HepG2 (cell line): Measurements from ENCODE around the gene TRAP1. TPM values are rescaled to one million over a fixed set of nuclear protein-coding genes. Genes with fewer than 3 reads are reported as not detected.
A peak's percentile ranks its signal among the peaks of the same experiment; 100 is the strongest.

Experiments
- AHR ChIP-seq: IDR thresholded peaks from 2 replicates; pipeline ENCODE4 v1.6.1; 2018; ENCODE audit warnings: missing genetic modification reagents, missing compliant biosample characterization
- ATF4 ChIP-seq, 2 experiments: fragments of 450-650 bp in 1 of 2; sonication (generic) in 1 of 2; formaldehyde crosslinking; IDR thresholded peaks; 2 replicates each; pipeline versions ENCODE4 v1.5.0 to v1.8.0; 2020 to 2022; ENCODE audit warnings: mild to moderate bottlenecking in 1 of 2, missing genetic modification reagents in 1 of 2
- BRD4 ChIP-seq: sonication (generic); formaldehyde crosslinking; IDR thresholded peaks from 2 replicates; pipeline ENCODE4 v1.4.0; 2020; ENCODE audit warnings: missing genetic modification reagents
- EHMT2 ChIP-seq: fragments of 200-600 bp; sonication (generic); IDR thresholded peaks from 2 replicates; pipeline ENCODE4 v1.7.0; 2017; ENCODE audit warnings: antibody characterized with exemption, low read depth, low read length, borderline replicate concordance
- FLYWCH1 ChIP-seq: sonication (generic); formaldehyde crosslinking; IDR thresholded peaks from 2 replicates; pipeline ENCODE4 v1.8.1; 2023; ENCODE audit warnings: mild to moderate bottlenecking, missing genetic modification reagents
- JARID2 ChIP-seq: sonication (generic); formaldehyde crosslinking; IDR thresholded peaks from 2 replicates; pipeline ENCODE4 v1.8.1; 2023; ENCODE audit warnings: missing genetic modification reagents, inconsistent platforms; ENCODE audit not compliant: insufficient replicate concordance
- KAT7 ChIP-seq: IDR thresholded peaks from 2 replicates; pipeline ENCODE4 v1.6.1; 2018; ENCODE audit warnings: borderline replicate concordance, missing compliant biosample characterization
- PHF5A ChIP-seq: IDR thresholded peaks from one replicate; pipeline ENCODE4 v1.6.1; 2018; ENCODE audit warnings: low read depth, missing genetic modification reagents; ENCODE audit not compliant: unreplicated experiment
- PRDM4 ChIP-seq: sonication (generic); formaldehyde crosslinking; IDR thresholded peaks from 2 replicates; pipeline ENCODE4 v1.9.0; 2021; ENCODE audit warnings: missing genetic modification reagents, borderline replicate concordance
- RARG ChIP-seq: sonication (generic); formaldehyde crosslinking; IDR thresholded peaks from 2 replicates; pipeline ENCODE4 v1.4.0; 2020; ENCODE audit warnings: low read depth, mild to moderate bottlenecking, missing genetic modification reagents
- SETDB1 ChIP-seq: sonication (generic); formaldehyde crosslinking; IDR thresholded peaks from 2 replicates; pipeline ENCODE4 v1.5.1; 2020; ENCODE audit warnings: missing genetic modification reagents, mild to moderate bottlenecking, borderline replicate concordance
- SOX13 ChIP-seq, 3 experiments: fragments of 450-650 bp in 1 of 3; sonication (generic) in 1 of 3; formaldehyde crosslinking in 1 of 3; IDR thresholded peaks in 2 of 3; conservative IDR thresholded peaks in 1 of 3; 2 replicates each; pipeline versions ENCODE4 v1.5.0 to v1.6.1; 2016 to 2020; ENCODE audit warnings: antibody characterized with exemption in 1 of 3, mild to moderate bottlenecking in 1 of 3, missing compliant biosample characterization in 1 of 3, missing genetic modification reagents in 1 of 3, moderate library complexity in 1 of 3
- TAF15 ChIP-seq: fragments of 200-400 bp; formaldehyde crosslinking; IDR thresholded peaks from one replicate; pipeline ENCODE4 v1.6.1; 2018; ENCODE audit warnings: mild to moderate bottlenecking, low read depth, low read length; ENCODE audit not compliant: poor library complexity, severe bottlenecking
- TEAD2 ChIP-seq: sonication (generic); formaldehyde crosslinking; IDR thresholded peaks from 2 replicates; pipeline ENCODE4 v1.9.0; 2021; ENCODE audit warnings: missing genetic modification reagents
- TFDP2 ChIP-seq: sonication (generic); formaldehyde crosslinking; IDR thresholded peaks from 2 replicates; pipeline ENCODE4 v1.4.0; 2020; ENCODE audit warnings: missing genetic modification reagents
- ZBTB46 ChIP-seq: sonication (generic); formaldehyde crosslinking; IDR thresholded peaks from 2 replicates; pipeline ENCODE4 v1.4.0; 2020; ENCODE audit warnings: mild to moderate bottlenecking, missing genetic modification reagents, borderline replicate concordance
- ZNF264 ChIP-seq: sonication (generic); formaldehyde crosslinking; IDR thresholded peaks from 2 replicates; pipeline ENCODE4 v1.4.0; 2020; ENCODE audit warnings: missing genetic modification reagents
- ZNF556 ChIP-seq: sonication (generic); formaldehyde crosslinking; IDR thresholded peaks from 2 replicates; pipeline ENCODE4 v1.4.0; 2020; ENCODE audit warnings: mild to moderate bottlenecking, missing genetic modification reagents, borderline replicate concordance
- ZNF557 ChIP-seq: sonication (generic); formaldehyde crosslinking; IDR thresholded peaks from 2 replicates; pipeline ENCODE4 v1.4.0; 2020; ENCODE audit warnings: missing genetic modification reagents
- ZNF619 ChIP-seq: sonication (generic); formaldehyde crosslinking; IDR thresholded peaks from 2 replicates; pipeline ENCODE4 v1.4.0; 2020; ENCODE audit warnings: mild to moderate bottlenecking, missing genetic modification reagents
- ZNF674 ChIP-seq: sonication (generic); formaldehyde crosslinking; IDR thresholded peaks from 2 replicates; pipeline ENCODE4 v1.5.0; 2020; ENCODE audit warnings: low read depth, mild to moderate bottlenecking, missing genetic modification reagents
- ZNF879 ChIP-seq: sonication (generic); formaldehyde crosslinking; IDR thresholded peaks from 2 replicates; pipeline ENCODE4 v1.8.1; 2023; ENCODE audit warnings: missing genetic modification reagents
- ZSCAN31 ChIP-seq: sonication (generic); formaldehyde crosslinking; IDR thresholded peaks from 2 replicates; pipeline ENCODE4 v1.5.0; 2020; ENCODE audit warnings: low read depth, mild to moderate bottlenecking, missing genetic modification reagents
- polyA plus RNA-seq, 8 experiments: library from polyadenylated mRNA; depleted of rRNA in 3 of 8; stranded (reverse) in 7 of 8; unstranded in 1 of 8; fragments of >200 nt; fragmentation: Illumina TruSeq in 4 of 8; extraction: Trizol in 4 of 8; gene quantifications; 2 replicates each; pipeline versions ENCODE4 v1.2.1 to v1.2.3, GENCODE V29; 2011 to 2016; ENCODE audit warnings: low read depth in 4 of 8, missing spikeins in 1 of 8, mixed read lengths in 1 of 8; ENCODE audit not compliant: insufficient read depth in 1 of 8
- total RNA-seq, 5 experiments: library from RNA; depleted of rRNA; stranded (reverse); fragments of >200 nt; fragmentation: Illumina TruSeq; extraction: Trizol; gene quantifications; 2 replicates each; pipeline ENCODE4 v1.2.3, GENCODE V29; 2016; ENCODE audit warnings: low read depth in 1 of 5

The TRAP1 gene
- total and polyA plus RNA-seq, 2 of the 13 experiments (the other 11 are each of a cell fraction or from before 2014, with no cell fraction given) = 127 to 240 TPM

GRCh38 chr16:3717235-3718018, at the start of gene TRAP1 (continued):
- no peak for TF ChIP-seq ZNF619 (CRISPR knock-in tag)
- peak; percentile 25; the same call in 1 of the 2 replicates for TF ChIP-seq SOX13 (IDR thresholded peaks at IDR 0.05)
- TF ChIP-seq SOX13 (CRISPR knock-in tag; conservative IDR thresholded peaks at IDR 0.05 in 1 of 2, IDR thresholded peaks at IDR 0.05 in 1 of 2) = 0 out of 4 replicates have a peak, but pooled peaks of 1 of the 2 experiments have one; percentile 23
- no peak for TF ChIP-seq FLYWCH1
- peak; percentile 20; the same call in 1 of the 2 replicates for TF ChIP-seq AHR (CRISPR knock-in tag)
- no peak for TF ChIP-seq TEAD2 (CRISPR knock-in tag)
- TF ChIP-seq ZSCAN31 (CRISPR knock-in tag) = no peak; the same call in none of the 2 replicates
- TF ChIP-seq JARID2 (CRISPR knock-in tag) = no peak
- TF ChIP-seq ATF4 (CRISPR knock-in tag; IDR thresholded peaks at IDR 0.05) = peak in 1 of 2 experiments; percentile 8; a peak in 1 of 4 replicates
- no peak for TF ChIP-seq PRDM4 (CRISPR knock-in tag)
- no peak for TF ChIP-seq ZBTB46
- no peak for TF ChIP-seq TAF15
- TF ChIP-seq KAT7 (CRISPR knock-in tag) = 0 out of 2 replicates have a peak, but pooled peaks have one; percentile 54
- TF ChIP-seq BRD4 = no peak
- TF ChIP-seq PHF5A (CRISPR knock-in tag) = peak; percentile 82
- peak; percentile 71 for TF ChIP-seq TFDP2 (CRISPR knock-in tag)
- no peak for TF ChIP-seq ZNF264 (CRISPR knock-in tag)
- no peak; the same call in 1 of the 2 replicates for TF ChIP-seq ZNF879 (CRISPR knock-in tag)
- TF ChIP-seq RARG (CRISPR knock-in tag) = no peak
- no peak for TF ChIP-seq ZNF557 (CRISPR knock-in tag)
- TF ChIP-seq ZNF674 (CRISPR knock-in tag) = no peak
- TF ChIP-seq SETDB1 = no peak
- TF ChIP-seq ZNF556 (CRISPR knock-in tag) = peak; percentile 52; the same call in 1 of the 2 replicates
- no peak for TF ChIP-seq EHMT2
